ENCODE measurements around the gene ANAPC10. TPM values are rescaled to one million over a fixed set of nuclear protein-coding genes. Genes with fewer than 3 reads are reported as not detected.
"Not testable (repeated sequence)": the region's sequence is repeated elsewhere in the genome, so short reads cannot be mapped to it uniquely, and the experiment has no call there.

The ANAPC10 gene
- total RNA-seq, 4 donors from 2014 or later, result 11.7 to 75.9 (median 18.9) TPM

DNA sequence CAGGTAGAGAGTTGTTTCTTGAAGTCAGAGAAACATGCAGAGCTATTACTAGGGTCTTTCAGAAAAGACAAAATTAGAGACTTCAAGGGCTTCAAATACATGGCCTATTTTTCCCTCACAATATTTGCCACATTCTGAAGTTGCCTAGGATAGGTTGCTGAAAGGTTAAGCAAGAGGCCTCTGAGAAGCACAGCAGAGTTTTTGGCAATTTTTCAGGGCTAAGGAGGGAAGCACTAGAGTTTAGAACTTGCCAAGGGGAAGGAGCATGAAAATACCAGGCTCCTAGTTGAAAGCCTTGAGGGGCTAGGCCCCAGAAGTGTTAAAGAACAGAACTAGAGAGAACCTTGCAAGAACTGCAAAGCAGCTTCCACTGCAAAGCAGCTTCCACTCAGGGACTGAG, 86.4 kb downstream of the ANAPC10 start:
- no peak overlapping the region for H3K4me3 ChIP-seq
- TF ChIP-seq POLR2A (IDR thresholded peaks at IDR 0.05), result no peak
- TF ChIP-seq, protein P1, sequence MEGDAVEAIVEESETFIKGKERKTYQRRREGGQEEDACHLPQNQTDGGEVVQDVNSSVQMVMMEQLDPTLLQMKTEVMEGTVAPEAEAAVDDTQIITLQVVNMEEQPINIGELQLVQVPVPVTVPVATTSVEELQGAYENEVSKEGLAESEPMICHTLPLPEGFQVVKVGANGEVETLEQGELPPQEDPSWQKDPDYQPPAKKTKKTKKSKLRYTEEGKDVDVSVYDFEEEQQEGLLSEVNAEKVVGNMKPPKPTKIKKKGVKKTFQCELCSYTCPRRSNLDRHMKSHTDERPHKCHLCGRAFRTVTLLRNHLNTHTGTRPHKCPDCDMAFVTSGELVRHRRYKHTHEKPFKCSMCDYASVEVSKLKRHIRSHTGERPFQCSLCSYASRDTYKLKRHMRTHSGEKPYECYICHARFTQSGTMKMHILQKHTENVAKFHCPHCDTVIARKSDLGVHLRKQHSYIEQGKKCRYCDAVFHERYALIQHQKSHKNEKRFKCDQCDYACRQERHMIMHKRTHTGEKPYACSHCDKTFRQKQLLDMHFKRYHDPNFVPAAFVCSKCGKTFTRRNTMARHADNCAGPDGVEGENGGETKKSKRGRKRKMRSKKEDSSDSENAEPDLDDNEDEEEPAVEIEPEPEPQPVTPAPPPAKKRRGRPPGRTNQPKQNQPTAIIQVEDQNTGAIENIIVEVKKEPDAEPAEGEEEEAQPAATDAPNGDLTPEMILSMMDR (IDR thresholded peaks at IDR 0.05), result no peak
- no peak overlapping the region for H3K27ac ChIP-seq
- no peaks in the 10 kb centered on the region for H3K36me3 ChIP-seq
- H3K9me3 ChIP-seq, result no peaks in the 10 kb centered on the region
- DNase-seq, result no peak
- no peaks in the 10 kb centered on the region for H3K4me1 ChIP-seq
- no peaks in the 10 kb centered on the region for H3K27me3 ChIP-seq

DNA sequence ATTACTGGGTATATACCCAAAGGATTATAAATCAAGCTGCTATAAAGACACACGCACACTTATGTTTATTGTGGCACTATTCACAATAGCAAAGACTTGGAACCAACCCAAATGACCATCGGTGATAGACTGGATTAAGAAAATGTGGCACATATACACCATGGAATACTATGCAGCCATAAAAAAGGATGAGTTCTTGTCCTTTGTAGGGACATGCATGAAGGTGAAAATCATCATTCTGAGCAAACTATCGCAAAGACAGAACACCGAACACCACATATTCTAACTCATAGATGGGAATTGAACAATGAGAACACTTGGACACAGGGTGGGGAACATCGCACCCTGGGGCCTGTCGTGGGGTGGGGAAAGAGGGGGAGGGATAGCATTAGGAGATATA, 87.7 kb downstream of the ANAPC10 start:
- not testable (repeated sequence) for H3K27ac ChIP-seq, H3K9me3 ChIP-seq, H3K36me3 ChIP-seq, H3K4me1 ChIP-seq, H3K27me3 ChIP-seq, H3K4me3 ChIP-seq, DNase-seq

DNA sequence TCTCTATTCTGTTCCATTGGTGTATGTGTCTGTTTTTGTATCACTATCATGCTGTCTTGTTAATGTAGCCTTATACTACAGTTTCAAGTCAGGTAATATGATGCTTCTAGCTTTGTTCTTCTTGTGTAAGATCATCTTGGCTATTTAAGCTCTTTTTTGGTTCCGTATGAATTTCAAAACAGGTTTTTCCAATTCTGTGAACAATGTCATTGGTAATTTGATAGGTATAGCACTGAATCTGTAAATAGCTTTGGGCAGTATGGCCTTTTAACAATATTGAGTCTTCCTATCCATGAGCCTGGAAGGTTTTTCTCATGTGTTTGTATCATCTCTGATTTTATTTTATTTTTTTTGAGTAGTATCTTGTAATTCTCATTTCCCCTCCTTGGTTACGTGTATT, 94.3 kb downstream of the ANAPC10 start:
- Histone ChIP-seq H3K27ac (no peak overlapping the region), H3K4me3 (no peak overlapping the region), H3K4me1 (no peaks in the 10 kb centered on the region), H3K27me3 (no peaks in the 10 kb centered on the region), H3K36me3 (no peaks in the 10 kb centered on the region), H3K9me3 (no peaks in the 10 kb centered on the region)
- no peak for TF ChIP-seq POLR2A (IDR thresholded peaks at IDR 0.05)
- TF ChIP-seq, protein P1 (IDR thresholded peaks at IDR 0.05), result no peak
- DNase-seq, result no peak

DNA sequence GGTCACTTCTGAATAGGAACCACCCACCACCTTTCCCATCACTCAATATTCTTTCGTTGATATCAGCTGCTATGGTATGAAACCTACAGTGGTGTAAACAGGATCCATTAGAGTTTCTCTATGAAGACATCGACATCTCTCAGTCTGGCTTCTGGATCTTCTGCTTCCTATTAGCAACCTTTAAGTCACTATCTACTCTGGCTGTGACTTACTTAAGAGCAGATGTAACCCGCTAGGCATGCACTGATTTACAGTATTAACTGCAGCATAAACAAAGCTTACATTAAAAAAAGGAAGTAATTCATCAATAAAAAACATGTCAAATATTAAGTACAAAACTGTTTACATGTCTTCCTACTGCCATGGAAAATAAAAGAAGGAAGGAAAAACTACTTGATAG, 96.4 kb downstream of the ANAPC10 start:
- H3K36me3 ChIP-seq, result no peaks in the 10 kb centered on the region
- H3K4me1 ChIP-seq, result no peaks in the 10 kb centered on the region
- H3K4me3 ChIP-seq, result no peak overlapping the region
- TF ChIP-seq POLR2A (IDR thresholded peaks at IDR 0.05), result no peak
- TF ChIP-seq, protein P1 (IDR thresholded peaks at IDR 0.05), result no peak
- no peaks in the 10 kb centered on the region for H3K9me3 ChIP-seq
- no peak for DNase-seq
- no peak overlapping the region for H3K27ac ChIP-seq
- no peaks in the 10 kb centered on the region for H3K27me3 ChIP-seq

DNA sequence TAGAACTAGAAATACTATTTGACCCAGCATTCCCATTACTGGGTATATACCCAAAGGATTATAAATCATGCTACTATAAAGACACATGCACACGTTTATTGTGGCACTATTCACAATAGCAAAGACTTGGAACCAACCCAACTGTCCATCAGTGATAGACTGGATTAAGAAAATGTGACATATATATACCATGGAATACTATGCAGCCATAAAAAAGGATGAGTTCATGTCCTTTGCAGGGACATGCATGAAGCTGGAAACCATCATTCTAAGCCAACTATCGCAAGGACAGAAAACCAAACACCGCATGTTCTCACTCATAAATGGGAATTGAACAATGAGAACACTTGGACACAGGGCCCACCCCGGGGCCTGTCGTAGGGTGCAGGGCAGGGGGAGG, 97.3 kb downstream of the ANAPC10 start:
- not testable (repeated sequence) for H3K9me3 ChIP-seq, H3K36me3 ChIP-seq, H3K27me3 ChIP-seq, H3K4me1 ChIP-seq, DNase-seq, H3K4me3 ChIP-seq, H3K27ac ChIP-seq

DNA sequence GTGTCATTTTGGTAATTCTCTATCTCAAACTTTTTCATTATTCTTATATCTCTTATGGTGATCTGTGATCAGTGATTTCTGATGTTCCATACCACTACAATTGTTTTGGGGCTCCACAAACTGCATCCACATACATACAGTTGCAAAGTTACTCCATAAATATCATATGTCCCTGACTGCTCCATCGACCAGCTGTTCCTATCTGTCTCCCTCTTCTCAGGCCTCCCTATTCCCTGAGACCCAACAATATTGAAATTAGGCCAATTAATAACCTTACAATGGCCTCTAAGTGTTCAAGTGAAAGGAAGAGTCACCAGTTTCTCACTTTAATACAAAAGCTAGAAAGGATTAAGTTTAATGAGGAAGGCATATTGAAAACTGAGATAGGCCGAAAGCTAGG, 108.7 kb downstream of the ANAPC10 start:
- Histone ChIP-seq H3K4me3 (no peak overlapping the region), H3K36me3 (no peaks in the 10 kb centered on the region), H3K27ac (no peak overlapping the region), H3K4me1 (no peaks in the 10 kb centered on the region), H3K9me3 (no peaks in the 10 kb centered on the region), H3K27me3 (no peaks in the 10 kb centered on the region)
- no peak for DNase-seq
- TF ChIP-seq, protein P1 (IDR thresholded peaks at IDR 0.05), result no peak
- no peak for TF ChIP-seq POLR2A (IDR thresholded peaks at IDR 0.05)

DNA sequence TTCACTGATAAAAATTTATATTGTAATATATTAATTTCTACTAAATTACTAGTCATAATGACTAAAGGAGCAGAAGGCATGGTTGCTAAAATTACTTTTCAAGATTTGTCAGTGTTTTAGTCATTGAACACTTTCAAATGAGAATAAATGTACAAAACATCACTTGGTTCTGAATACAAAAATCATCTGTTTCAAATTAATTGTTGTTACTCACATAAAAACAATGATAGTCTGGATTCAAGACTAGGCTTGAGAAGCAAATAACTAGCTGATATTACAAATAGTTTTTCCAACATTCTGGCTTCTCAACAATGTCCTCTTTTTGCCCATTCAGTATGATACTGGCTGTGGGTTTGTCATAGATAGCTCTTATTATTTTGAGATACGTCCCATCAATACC, 112.5 kb downstream of the ANAPC10 start:
- H3K27ac ChIP-seq, result no peak overlapping the region
- TF ChIP-seq, protein P1 (IDR thresholded peaks at IDR 0.05), result no peak
- TF ChIP-seq POLR2A (IDR thresholded peaks at IDR 0.05), result no peak

More for the DNA sequence above, 112.5 kb downstream of the ANAPC10 start:
- Histone ChIP-seq H3K4me1 (no peaks in the 10 kb centered on the region), H3K9me3 (peaks cover 0 to 5% (median 0%) of the 10 kb centered on the region in 4 donors), H3K27me3 (no peaks in the 10 kb centered on the region), H3K4me3 (no peak overlapping the region), H3K36me3 (no peaks in the 10 kb centered on the region)
- DNase-seq, result no peak
